Fibroblast of lung (primary cell): ENCODE results near the gene ANP32E. TPM values are rescaled to one million over a fixed set of nuclear protein-coding genes. Genes with fewer than 3 reads are reported as not detected.
"Not testable (repeated sequence)": the region's sequence is repeated elsewhere in the genome, so short reads cannot be mapped to it uniquely, and the experiment has no call there.

Source experiments
- DNase-seq, 2 donors: peaks; one replicate each; pipeline versions ENCODE4 v3.0.0 to v3.0.0-alpha.2; 2010; ENCODE audit warnings: low read depth in 2 of 2
- H2AFZ ChIP-seq: 2 replicates; pipeline ENCODE4 v1.5.1; 2012; ENCODE audit warnings: low read length, control low read depth, inconsistent platforms
- H3K27ac ChIP-seq: 2 replicates; pipeline ENCODE4 v1.5.1; 2011; ENCODE audit warnings: low read length, control low read depth; ENCODE audit not compliant: insufficient read depth
- H3K27me3 ChIP-seq: 2 replicates; pipeline ENCODE4 v1.5.1; 2011; ENCODE audit warnings: mild to moderate bottlenecking, low read length; ENCODE audit not compliant: control insufficient read depth, insufficient read depth
- H3K36me3 ChIP-seq: 2 replicates; pipeline ENCODE4 v1.5.1; 2011; ENCODE audit warnings: low read length; ENCODE audit not compliant: control insufficient read depth, insufficient read depth
- H3K4me1 ChIP-seq: 2 replicates; pipeline ENCODE4 v1.5.1; 2011; ENCODE audit warnings: low read length; ENCODE audit not compliant: control insufficient read depth, insufficient read depth; ENCODE audit errors: extremely low read depth
- H3K4me2 ChIP-seq: 2 replicates; pipeline ENCODE4 v1.5.1; 2011; ENCODE audit warnings: low read length, control low read depth; ENCODE audit not compliant: insufficient read depth; ENCODE audit errors: extremely low read depth
- H3K4me3 ChIP-seq, 4 experiments: fragments of 200-600 bp in 1 of 4; sonication (generic) in 1 of 4; replicated peaks in 1 of 4; 2 replicates each; pipeline ENCODE4 v1.5.1; 2011 to 2016; ENCODE audit warnings: low read length in 4 of 4, low read depth in 3 of 4, mild to moderate bottlenecking in 3 of 4, control low read depth in 2 of 4, inconsistent platforms in 1 of 4, mixed read lengths in 1 of 4; ENCODE audit not compliant: insufficient read depth in 1 of 4; ENCODE audit errors: control extremely low read depth in 1 of 4
- H3K79me2 ChIP-seq: 2 replicates; pipeline ENCODE4 v1.5.1; 2012; ENCODE audit warnings: mild to moderate bottlenecking, low read length, inconsistent platforms; ENCODE audit not compliant: control insufficient read depth, insufficient read depth
- H3K9ac ChIP-seq: 2 replicates; pipeline ENCODE4 v1.5.1; 2011; ENCODE audit warnings: mild to moderate bottlenecking, low read length, control low read depth; ENCODE audit not compliant: insufficient read depth
- H3K9me3 ChIP-seq: 2 replicates; pipeline ENCODE4 v1.5.1; 2012; ENCODE audit warnings: low read depth, low read length; ENCODE audit not compliant: control insufficient read depth, insufficient read depth
- H4K20me1 ChIP-seq: 2 replicates; pipeline ENCODE4 v1.5.1; 2011; ENCODE audit warnings: low read length; ENCODE audit not compliant: control insufficient read depth, insufficient read depth; ENCODE audit errors: extremely low read depth
- EZH2 ChIP-seq: IDR thresholded peaks from 2 replicates; pipeline ENCODE4 v1.5.1; 2012; ENCODE audit warnings: low read length, control low read depth, mild to moderate bottlenecking; ENCODE audit errors: missing control alignments
- polyA plus RNA-seq, 2 donors: library from polyadenylated mRNA; depleted of rRNA in 1 of 2; stranded (reverse) in 1 of 2; unstranded in 1 of 2; fragments of >200 nt; gene quantifications; 2 replicates each; pipeline ENCODE4 v1.2.1, GENCODE V29; 2011 to 2012; ENCODE audit warnings: missing spikeins in 1 of 2
- total RNA-seq: library from RNA; depleted of rRNA; stranded (reverse); fragments of >200 nt; gene quantifications from 2 replicates; pipeline ENCODE4 v1.2.1, GENCODE V29; 2014
- TF ChIP-seq, protein P1 (sequence below), 2 donors: IDR thresholded peaks in 1 of 2; conservative IDR thresholded peaks in 1 of 2; 1 replicate in 1 of 2; 2 replicates in 1 of 2; pipeline ENCODE4 v1.5.1; 2011 to 2012; ENCODE audit warnings: low read length in 2 of 2, control low read depth in 1 of 2, inconsistent platforms in 1 of 2, low read depth in 1 of 2, mild to moderate bottlenecking in 1 of 2

ANP32E gene
- total and polyA plus RNA-seq, 2 donors (not counting 1 experiment from before 2014, with no cell fraction given): 22.4 to 24.6 TPM

DNA sequence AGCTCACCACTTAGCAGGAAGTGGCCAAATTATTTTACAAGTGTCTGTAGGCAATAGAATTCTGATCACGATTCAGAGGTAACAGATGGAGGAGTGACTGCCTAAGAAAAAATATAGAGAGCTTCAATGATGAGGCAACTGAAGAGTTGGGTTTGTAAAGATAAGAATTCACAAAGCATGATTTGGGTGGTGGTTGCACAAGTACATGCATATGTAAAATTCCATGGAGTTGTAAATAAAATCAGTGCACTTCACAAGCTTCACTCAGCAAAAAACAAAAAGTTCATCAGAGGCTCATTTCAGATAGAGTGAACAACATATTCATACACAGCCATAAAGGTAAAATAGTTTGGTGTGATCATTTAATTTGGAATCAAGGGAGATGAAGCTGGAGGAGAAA is 10.9 kb downstream of the ANP32E start:
- Histone ChIP-seq H3K4me2 (no peak overlapping the region), H2AFZ (no peak overlapping the region), H3K36me3 (peaks cover 6% of the 10 kb centered on the region), H3K4me3 (no peak overlapping the region), H3K9me3 (no peaks in the 10 kb centered on the region), H3K9ac (no peak overlapping the region), H3K27ac (no peak overlapping the region), H4K20me1 (no peaks in the 10 kb centered on the region), H3K4me1 (no peaks in the 10 kb centered on the region), H3K27me3 (no peaks in the 10 kb centered on the region), H3K79me2 (no peaks in the 10 kb centered on the region)
- no peak for DNase-seq
- TF ChIP-seq, protein P1, sequence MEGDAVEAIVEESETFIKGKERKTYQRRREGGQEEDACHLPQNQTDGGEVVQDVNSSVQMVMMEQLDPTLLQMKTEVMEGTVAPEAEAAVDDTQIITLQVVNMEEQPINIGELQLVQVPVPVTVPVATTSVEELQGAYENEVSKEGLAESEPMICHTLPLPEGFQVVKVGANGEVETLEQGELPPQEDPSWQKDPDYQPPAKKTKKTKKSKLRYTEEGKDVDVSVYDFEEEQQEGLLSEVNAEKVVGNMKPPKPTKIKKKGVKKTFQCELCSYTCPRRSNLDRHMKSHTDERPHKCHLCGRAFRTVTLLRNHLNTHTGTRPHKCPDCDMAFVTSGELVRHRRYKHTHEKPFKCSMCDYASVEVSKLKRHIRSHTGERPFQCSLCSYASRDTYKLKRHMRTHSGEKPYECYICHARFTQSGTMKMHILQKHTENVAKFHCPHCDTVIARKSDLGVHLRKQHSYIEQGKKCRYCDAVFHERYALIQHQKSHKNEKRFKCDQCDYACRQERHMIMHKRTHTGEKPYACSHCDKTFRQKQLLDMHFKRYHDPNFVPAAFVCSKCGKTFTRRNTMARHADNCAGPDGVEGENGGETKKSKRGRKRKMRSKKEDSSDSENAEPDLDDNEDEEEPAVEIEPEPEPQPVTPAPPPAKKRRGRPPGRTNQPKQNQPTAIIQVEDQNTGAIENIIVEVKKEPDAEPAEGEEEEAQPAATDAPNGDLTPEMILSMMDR (conservative IDR thresholded peaks at IDR 0.05 in 1 of 2, IDR thresholded peaks at IDR 0.05 in 1 of 2; ENCODE audit: low read depth in 1 of 2, low read length in 2 of 2): no peak
- no peak for TF ChIP-seq EZH2

DNA sequence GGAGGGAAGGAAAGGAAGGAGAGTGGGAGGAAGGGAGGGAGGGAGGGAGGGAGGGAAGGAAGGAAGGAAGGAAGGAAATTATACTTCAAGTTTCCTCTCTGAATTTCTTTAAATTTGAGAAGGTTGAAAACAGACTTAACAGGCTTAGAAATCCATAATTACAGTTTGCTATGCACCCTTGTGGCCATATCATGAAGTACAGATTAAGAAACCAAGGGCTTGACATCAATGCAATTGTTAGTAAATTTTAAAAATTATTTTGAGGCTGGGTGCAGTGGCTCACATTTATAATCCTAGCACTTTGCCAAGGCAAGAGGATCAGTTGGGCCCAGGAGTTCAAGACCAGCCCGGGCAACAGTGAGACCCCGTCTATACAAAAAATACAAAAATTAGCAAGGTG is 14.4 kb downstream of the ANP32E start:
- peaks cover 5% of the 10 kb centered on the region for H3K36me3 ChIP-seq

DNA sequence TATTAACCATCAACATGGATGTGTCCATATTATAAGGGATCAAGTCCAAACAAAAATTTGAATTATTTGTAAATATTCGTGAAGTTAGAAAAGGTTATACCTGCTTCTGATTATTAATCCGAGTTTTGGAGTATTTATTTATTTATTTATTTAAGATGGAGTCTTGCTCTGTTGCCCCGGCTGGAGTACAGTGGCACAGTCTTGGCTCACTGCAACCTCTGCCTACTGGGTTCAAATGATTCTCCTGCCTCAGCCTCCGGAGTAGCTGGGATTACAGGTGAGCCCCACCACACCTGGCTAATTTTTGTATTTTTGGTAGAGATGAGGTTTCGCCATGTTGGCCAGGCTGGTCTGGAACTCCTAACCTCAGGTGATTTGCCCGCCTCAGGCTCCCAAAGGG is 20.1 kb downstream of the ANP32E start:
- not testable (repeated sequence) for H3K27ac ChIP-seq, DNase-seq, H3K4me1 ChIP-seq, H3K36me3 ChIP-seq, H4K20me1 ChIP-seq, H2AFZ ChIP-seq, H3K79me2 ChIP-seq, H3K9ac ChIP-seq, H3K9me3 ChIP-seq, H3K27me3 ChIP-seq, H3K4me2 ChIP-seq, H3K4me3 ChIP-seq

More for the DNA sequence above, 14.4 kb downstream of the ANP32E start:
- Histone ChIP-seq H4K20me1 (no peaks in the 10 kb centered on the region), H3K4me3 (no peak overlapping the region), H3K27ac (no peak overlapping the region), H3K4me2 (no peak overlapping the region), H3K9me3 (no peaks in the 10 kb centered on the region), H2AFZ (no peak overlapping the region), H3K79me2 (no peaks in the 10 kb centered on the region), H3K9ac (no peak overlapping the region), H3K27me3 (no peaks in the 10 kb centered on the region), H3K4me1 (no peaks in the 10 kb centered on the region)
- peak; percentile 20 to 57 for DNase-seq
- TF ChIP-seq, protein P1 (conservative IDR thresholded peaks at IDR 0.05 in 1 of 2, IDR thresholded peaks at IDR 0.05 in 1 of 2; ENCODE audit: low read depth in 1 of 2, low read length in 2 of 2): peak; percentile 34 to 62
- no peak for TF ChIP-seq EZH2

DNA sequence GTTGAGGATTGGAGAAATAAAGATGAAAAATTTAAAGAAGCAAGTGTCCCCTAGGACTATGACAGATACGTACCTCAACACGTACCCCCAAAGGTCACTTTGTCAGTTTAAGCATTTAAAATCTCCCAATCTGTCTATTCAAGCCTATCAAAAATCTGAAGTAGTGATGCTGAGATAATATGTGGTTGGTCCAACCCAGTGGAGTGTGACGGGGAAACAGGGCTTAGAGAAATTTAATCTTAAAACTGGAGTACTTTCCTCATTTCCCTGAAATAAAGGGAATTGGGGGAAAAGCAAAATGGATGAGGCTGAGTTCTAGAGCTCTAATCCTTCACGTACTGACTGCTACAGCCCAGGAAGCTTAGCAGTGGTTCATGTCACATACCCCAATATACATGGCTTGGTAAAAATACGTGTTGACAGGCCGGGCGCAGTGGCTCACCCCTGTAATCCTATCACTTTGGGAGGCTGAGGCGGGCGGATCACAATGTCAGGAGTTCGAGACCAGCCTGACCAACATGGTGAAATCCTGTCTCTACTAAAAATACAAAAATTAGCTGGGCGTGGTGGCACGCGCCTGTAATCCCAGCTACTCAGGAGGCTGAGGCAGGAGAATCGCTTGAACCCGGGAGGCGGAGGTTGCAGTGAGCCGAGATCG is 21.7 kb downstream of the ANP32E start:
- H3K9me3 ChIP-seq, H3K27me3 ChIP-seq, H3K79me2 ChIP-seq, DNase-seq, H3K9ac ChIP-seq, H4K20me1 ChIP-seq, H3K36me3 ChIP-seq, H3K4me1 ChIP-seq: not testable (repeated sequence)
- Histone ChIP-seq H2AFZ (peak overlapping the region; percentile 29), H3K4me2 (peak overlapping the region; percentile 64), H3K27ac (peak overlapping the region; percentile 46), H3K4me3 (peak overlapping the region in 3 of 4 experiments; percentile 15 to 89 (median 62))
